Measurements from ENCODE around the gene ELL2.

The ELL2 gene

GRCh38 chr5:95976606-95977005 lies 15.0 kb upstream of the ELL2 start:
- DNase-seq, result no peak

GRCh38 chr5:95975703-95976102 lies 14.1 kb upstream of the ELL2 start:
- no peak for DNase-seq

GRCh38 chr5:95973793-95974325 lies 12.2 kb upstream of the ELL2 start:
- no peak for DNase-seq

- no peak for DNase-seq
These were observed 10.5 kb upstream of the ELL2 start for GRCh38 chr5:95972196-95972595.

GRCh38 chr5:95970359-95970704 lies 8.7 kb upstream of the ELL2 start:
- DNase-seq, result no peak

- DNase-seq, result no peak
These were observed 8.2 kb upstream of the ELL2 start for GRCh38 chr5:95969651-95970358.

- DNase-seq, result no peak
These were observed 7.4 kb upstream of the ELL2 start for GRCh38 chr5:95969055-95969454.

- DNase-seq, result no peak
These were observed 5.6 kb upstream of the ELL2 start for GRCh38 chr5:95967236-95967635.

- DNase-seq, result peak; percentile 59
These were observed 4.4 kb upstream of the ELL2 start for GRCh38 chr5:95966005-95966404.

GRCh38 chr5:95963650-95964410 lies 2.2 kb upstream of the ELL2 start:
- no peak for DNase-seq

- no peak for DNase-seq
These were observed 1.1 kb upstream of the ELL2 start for GRCh38 chr5:95962785-95963184.

- DNase-seq, result no peak
These were observed 773 bp upstream of the ELL2 start for GRCh38 chr5:95962475-95962773.

- DNase-seq, result peak; percentile 56
These were observed 709 bp downstream of the ELL2 start for GRCh38 chr5:95960667-95961616.

GRCh38 chr5:95959888-95960666 lies 1.6 kb downstream of the ELL2 start:
- DNase-seq, result no peak

GRCh38 chr5:95959051-95959887 lies 2.4 kb downstream of the ELL2 start:
- no peak for DNase-seq

- no peak for DNase-seq
These were observed 3.2 kb downstream of the ELL2 start for GRCh38 chr5:95958310-95959014.

- DNase-seq, result no peak
These were observed 4.0 kb downstream of the ELL2 start for GRCh38 chr5:95957561-95958203.

- DNase-seq, result no peak
These were observed 4.8 kb downstream of the ELL2 start for GRCh38 chr5:95956900-95957293.

GRCh38 chr5:95956021-95956899 lies 5.4 kb downstream of the ELL2 start:
- no peak for DNase-seq
